ENCODE data around the gene RXFP4.
A peak's percentile ranks its signal among the peaks of the same experiment; 100 is the strongest.

Gene RXFP4

DNA sequence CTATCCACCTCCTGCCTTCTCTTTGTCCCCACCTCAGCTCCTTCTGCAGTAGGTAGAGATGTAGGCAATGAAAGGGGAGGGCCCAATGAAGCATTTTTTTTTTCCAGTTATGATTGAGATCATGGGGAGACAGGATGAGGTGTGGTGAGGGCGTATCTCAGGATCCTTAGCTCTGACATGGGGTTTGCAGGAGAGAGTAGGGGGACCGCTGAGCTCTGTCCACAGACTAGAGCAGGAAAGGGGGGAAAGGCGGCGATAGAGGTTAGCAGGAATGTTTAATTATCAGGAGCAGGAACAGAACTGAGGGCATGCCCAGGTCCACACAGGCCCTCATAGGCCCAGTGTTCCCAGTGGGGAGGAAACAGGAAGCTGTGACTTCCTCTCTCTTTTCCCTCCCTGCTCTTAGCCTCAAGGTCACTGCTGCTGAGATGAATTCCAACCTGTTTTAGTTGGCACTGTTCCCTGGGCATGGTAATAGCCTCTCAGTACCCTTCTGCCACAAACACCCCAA is 901 bp upstream of the RXFP4 start:
- H3K9ac ChIP-seq: peak overlapping the region; percentile 51; the same call in 1 of the 2 replicates
- TF ChIP-seq Cebpa-rat (IDR thresholded peaks at IDR 0.05): no peak
- H3K9me3 ChIP-seq: no peaks in the 10 kb centered on the region
- no peaks in the 10 kb centered on the region for H3K36me3 ChIP-seq
- H3K4me3 ChIP-seq: peak overlapping the region; percentile 21; the same call in 1 of the 2 replicates
- peak overlapping the region; percentile 55 for H3K27ac ChIP-seq
- peaks cover 16% of the 10 kb centered on the region for H4K20me1 ChIP-seq
- H3K4me2 ChIP-seq: peak overlapping the region; percentile 83
- no peaks in the 10 kb centered on the region for H3K27me3 ChIP-seq
- peaks cover 75% of the 10 kb centered on the region for H3K4me1 ChIP-seq

DNA sequence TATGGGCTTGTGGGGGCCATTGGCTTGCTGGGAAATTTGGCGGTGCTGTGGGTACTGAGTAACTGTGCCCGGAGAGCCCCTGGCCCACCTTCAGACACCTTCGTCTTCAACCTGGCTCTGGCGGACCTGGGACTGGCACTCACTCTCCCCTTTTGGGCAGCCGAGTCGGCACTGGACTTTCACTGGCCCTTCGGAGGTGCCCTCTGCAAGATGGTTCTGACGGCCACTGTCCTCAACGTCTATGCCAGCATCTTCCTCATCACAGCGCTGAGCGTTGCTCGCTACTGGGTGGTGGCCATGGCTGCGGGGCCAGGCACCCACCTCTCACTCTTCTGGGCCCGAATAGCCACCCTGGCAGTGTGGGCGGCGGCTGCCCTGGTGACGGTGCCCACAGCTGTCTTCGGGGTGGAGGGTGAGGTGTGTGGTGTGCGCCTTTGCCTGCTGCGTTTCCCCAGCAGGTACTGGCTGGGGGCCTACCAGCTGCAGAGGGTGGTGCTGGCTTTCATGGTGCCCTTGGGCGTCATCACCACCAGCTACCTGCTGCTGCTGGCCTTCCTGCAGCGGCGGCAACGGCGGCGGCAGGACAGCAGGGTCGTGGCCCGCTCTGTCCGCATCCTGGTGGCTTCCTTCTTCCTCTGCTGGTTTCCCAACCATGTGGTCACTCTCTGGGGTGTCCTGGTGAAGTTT is 550 bp downstream of the RXFP4 start:
- no peak for TF ChIP-seq Cebpa-rat (IDR thresholded peaks at IDR 0.05)
- Histone ChIP-seq H3K4me2 (peak overlapping the region; percentile 83), H3K27ac (peak overlapping the region; percentile 55)

DNA sequence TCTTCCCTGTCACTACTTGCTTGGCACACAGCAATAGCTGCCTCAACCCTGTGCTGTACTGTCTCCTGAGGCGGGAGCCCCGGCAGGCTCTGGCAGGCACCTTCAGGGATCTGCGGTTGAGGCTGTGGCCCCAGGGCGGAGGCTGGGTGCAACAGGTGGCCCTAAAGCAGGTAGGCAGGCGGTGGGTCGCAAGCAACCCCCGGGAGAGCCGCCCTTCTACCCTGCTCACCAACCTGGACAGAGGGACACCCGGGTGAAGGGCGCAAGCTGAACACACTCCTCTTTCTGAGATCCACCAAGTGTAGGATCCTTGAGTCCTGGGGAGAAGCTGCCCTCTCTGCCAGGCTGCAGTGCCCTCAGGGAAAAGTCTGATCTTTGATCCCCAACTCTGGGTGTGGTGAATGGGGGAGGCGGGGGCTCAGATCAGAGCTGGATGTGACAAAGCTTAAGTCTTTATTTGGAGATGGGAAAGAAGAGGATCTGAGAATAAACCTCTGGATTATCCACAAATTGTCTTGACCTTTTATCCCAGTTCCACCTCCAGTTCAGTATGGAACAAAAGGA is 1.2 kb downstream of the RXFP4 start:
- Histone ChIP-seq H3K27me3 (no peaks in the 10 kb centered on the region), H3K36me3 (peaks cover 13% of the 10 kb centered on the region), H3K9ac (peak overlapping the region; percentile 51; the same call in 1 of the 2 replicates), H3K9me3 (no peaks in the 10 kb centered on the region), H3K27ac (peak overlapping the region; percentile 55; the same call in 1 of the 2 replicates), H4K20me1 (peaks cover 37% of the 10 kb centered on the region), H3K4me2 (peak overlapping the region; percentile 83), H3K4me3 (no peak overlapping the region), H3K4me1 (peaks cover 96% of the 10 kb centered on the region)
- no peak for TF ChIP-seq Cebpa-rat (IDR thresholded peaks at IDR 0.05)

More for the DNA sequence above, 550 bp downstream of the RXFP4 start:
- peaks cover 89% of the 10 kb centered on the region for H3K4me1 ChIP-seq
- H3K36me3 ChIP-seq: peaks cover 7% of the 10 kb centered on the region
- H3K27me3 ChIP-seq: no peaks in the 10 kb centered on the region
- no peaks in the 10 kb centered on the region for H3K9me3 ChIP-seq
- H3K9ac ChIP-seq: peak overlapping the region; percentile 51
- H3K4me3 ChIP-seq: no peak overlapping the region
- H4K20me1 ChIP-seq: peaks cover 30% of the 10 kb centered on the region

DNA sequence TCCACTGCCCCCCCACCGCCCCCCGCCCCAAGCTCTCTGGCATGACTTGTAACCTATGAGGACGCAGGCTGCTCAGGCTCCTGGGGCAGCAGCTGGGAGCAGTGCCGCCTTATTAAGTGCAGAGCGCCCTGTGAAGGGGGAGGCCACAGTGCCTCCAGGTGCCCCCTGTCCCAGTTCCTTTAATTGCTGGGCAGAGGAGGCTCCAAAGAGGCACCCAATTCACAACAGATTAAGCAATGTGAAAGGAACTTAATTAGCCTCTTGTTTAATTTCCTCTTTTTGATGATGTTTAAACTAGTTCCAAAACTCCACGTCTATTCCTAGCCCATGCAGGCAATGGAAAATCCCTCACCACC is 3.0 kb downstream of the RXFP4 start:
- Histone ChIP-seq H3K4me3 (no peak overlapping the region), H4K20me1 (peaks cover 54% of the 10 kb centered on the region), H3K9me3 (no peaks in the 10 kb centered on the region), H3K27ac (peak overlapping the region; percentile 78), H3K4me2 (peak overlapping the region; percentile 96), H3K4me1 (peaks cover 100% of the 10 kb centered on the region), H3K9ac (no peak overlapping the region; the same call in 1 of the 2 replicates), H3K27me3 (no peaks in the 10 kb centered on the region), H3K36me3 (peaks cover 31% of the 10 kb centered on the region)
- TF ChIP-seq Cebpa-rat (IDR thresholded peaks at IDR 0.05): no peak

DNA sequence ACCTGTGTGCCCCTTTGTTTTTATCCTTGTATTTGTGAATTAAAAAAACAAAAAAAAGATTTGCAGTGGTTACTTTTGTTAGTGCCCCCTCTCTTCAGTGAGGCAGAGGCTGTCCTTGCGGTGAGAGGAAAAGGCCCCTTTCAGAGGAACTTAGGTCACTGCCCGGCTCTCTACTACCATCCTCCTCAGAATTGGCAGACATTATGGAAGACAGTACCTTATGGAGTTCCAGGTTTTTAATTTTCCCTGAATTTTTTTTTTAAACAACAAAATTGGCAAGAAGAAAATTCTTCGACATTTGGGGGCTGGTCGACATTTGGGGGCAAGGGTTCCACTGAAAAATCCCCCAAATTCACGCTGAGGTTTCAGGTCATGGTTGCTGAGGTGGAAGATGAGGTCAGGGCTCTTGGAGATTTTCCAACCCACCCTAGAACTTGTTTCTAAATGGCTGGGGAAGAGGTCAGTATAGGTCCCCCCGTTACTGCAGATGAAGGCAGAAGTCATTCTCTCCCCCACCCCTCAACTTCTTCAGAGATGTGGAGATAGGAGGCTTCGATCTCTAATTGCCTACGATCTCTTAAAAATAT is 5.3 kb downstream of the RXFP4 start:
- Histone ChIP-seq H3K36me3 (peaks cover 54% of the 10 kb centered on the region), H3K9me3 (no peaks in the 10 kb centered on the region), H3K4me2 (peak overlapping the region; percentile 96), H4K20me1 (peaks cover 78% of the 10 kb centered on the region), H3K4me1 (peaks cover 80% of the 10 kb centered on the region), H3K27ac (peak overlapping the region; percentile 78), H3K9ac (peak overlapping the region; percentile 58; the same call in 1 of the 2 replicates), H3K4me3 (0 out of 2 replicates have a peak overlapping the region, but pooled peaks have one; percentile 54), H3K27me3 (no peaks in the 10 kb centered on the region)
- no peak for TF ChIP-seq Cebpa-rat (IDR thresholded peaks at IDR 0.05)

DNA sequence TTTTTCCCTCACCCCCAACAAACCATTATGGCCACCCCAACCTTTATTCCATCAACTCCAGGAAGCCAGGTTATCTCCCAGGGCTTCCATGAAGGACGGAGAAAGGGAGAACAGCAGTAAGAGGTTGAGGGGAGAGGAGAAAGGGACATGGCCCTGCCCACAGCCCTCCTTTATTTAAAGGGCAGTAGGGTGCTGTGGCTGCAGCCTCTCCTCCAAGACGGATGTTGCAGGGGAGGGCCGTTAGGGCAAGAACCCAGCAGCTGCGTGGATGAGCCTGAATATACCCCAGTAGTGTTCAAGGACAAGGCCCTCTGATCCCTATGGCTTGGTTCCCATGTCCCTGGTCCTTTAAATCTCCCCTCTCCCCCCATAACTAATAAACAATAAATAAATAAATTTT is 5.9 kb downstream of the RXFP4 start:
- peak overlapping the region; percentile 78 for H3K27ac ChIP-seq
- no peak overlapping the region for H3K4me3 ChIP-seq
- peaks cover 79% of the 10 kb centered on the region for H3K4me1 ChIP-seq
- H3K36me3 ChIP-seq: peaks cover 60% of the 10 kb centered on the region
- H3K9me3 ChIP-seq: no peaks in the 10 kb centered on the region
- H4K20me1 ChIP-seq: peaks cover 83% of the 10 kb centered on the region
- H3K9ac ChIP-seq: peak overlapping the region; percentile 58; the same call in 1 of the 2 replicates
- H3K27me3 ChIP-seq: no peaks in the 10 kb centered on the region
- H3K4me2 ChIP-seq: peak overlapping the region; percentile 96
- TF ChIP-seq Cebpa-rat (IDR thresholded peaks at IDR 0.05): no peak

DNA sequence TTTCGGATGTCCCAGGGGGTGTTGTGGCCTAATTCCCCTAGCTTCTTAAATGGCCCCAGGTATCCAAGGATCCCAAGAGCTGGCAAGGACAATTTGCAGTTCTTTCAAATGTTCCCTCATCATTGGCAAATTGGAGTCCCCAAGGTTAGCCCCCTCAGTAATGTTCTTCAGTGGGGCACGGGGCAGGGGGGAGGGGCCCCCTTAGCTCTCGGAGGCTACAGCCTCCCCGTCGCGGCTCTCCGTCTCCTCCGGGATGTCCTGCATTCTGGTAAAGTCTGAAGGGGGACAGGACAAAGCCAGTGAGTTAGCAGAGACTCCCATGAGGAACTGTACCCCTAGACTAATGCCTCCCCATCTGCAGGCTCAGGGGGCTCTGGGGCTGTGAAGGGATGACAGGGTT is 6.3 kb downstream of the RXFP4 start:
- Histone ChIP-seq H3K9me3 (no peaks in the 10 kb centered on the region), H3K4me1 (peaks cover 75% of the 10 kb centered on the region), H3K4me2 (peak overlapping the region; percentile 96), H3K4me3 (no peak overlapping the region), H3K27ac (peak overlapping the region; percentile 78), H3K27me3 (no peaks in the 10 kb centered on the region), H3K9ac (peak overlapping the region; percentile 58; the same call in 1 of the 2 replicates), H3K36me3 (peaks cover 64% of the 10 kb centered on the region), H4K20me1 (peaks cover 88% of the 10 kb centered on the region)
- TF ChIP-seq Cebpa-rat (IDR thresholded peaks at IDR 0.05): no peak

DNA sequence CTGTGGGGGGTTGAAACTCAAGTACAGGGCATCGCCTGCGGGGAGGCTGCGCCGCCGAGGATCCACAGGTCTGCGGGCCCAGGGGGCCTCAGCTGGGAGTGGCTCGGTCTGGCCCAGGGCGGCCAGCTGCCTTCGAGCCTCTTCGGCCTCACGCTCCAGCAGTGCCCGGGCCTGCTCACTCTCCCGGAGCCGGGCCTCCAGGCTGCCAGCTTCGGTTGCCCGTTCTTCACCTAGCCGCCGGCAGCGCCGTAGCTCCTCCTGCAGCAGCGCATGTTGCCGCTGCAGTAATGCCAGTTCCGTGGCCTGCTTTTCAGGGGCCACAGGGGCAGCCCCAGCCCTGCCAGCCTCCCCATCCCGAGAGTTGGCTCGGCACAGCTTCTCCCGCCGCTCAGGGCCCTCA is 9.4 kb downstream of the RXFP4 start:
- H3K4me3 ChIP-seq: no peak overlapping the region
- no peaks in the 10 kb centered on the region for H3K9me3 ChIP-seq
- H3K9ac ChIP-seq: no peak overlapping the region
- no peaks in the 10 kb centered on the region for H3K27me3 ChIP-seq
- H3K4me1 ChIP-seq: peaks cover 44% of the 10 kb centered on the region
- H3K4me2 ChIP-seq: no peak overlapping the region
- H3K27ac ChIP-seq: no peak overlapping the region
- H4K20me1 ChIP-seq: peaks cover 98% of the 10 kb centered on the region
- TF ChIP-seq Cebpa-rat (IDR thresholded peaks at IDR 0.05): no peak
- H3K36me3 ChIP-seq: peaks cover 95% of the 10 kb centered on the region

DNA sequence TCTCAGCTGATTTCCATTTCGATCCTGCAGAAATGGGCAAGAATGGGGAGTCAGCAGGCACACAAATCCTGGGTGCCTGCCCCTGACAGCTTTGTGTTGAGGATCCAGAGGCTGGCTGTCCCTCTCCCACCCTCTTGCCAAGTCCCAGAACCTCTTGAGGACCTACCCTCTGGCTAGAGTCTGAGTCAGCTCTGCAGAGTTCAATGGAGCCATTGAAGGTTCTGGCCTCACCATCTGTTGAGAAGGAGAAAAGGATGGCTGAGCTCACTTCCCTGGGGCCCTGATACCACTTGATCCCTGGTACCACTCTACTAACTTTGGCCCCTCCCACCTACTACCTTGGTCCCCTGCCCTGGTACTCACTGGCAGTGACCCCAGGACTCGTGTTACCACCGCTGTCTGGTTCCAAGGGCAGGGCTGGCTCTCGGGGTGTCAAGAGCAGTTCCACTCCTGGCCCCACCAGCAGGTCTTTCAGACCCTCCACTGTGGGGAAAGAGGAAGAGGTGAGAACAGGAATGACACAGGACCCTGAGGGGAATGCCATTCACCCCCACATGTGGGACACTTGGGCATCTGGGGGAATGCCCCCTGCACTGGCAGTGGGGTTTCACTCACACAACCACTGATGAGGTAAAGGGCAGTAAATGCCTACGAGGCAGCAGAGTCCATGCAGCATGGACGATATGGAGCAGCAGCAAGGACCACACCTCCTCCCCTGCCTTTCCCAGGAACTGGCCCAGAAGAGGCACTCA is 10.5 kb downstream of the RXFP4 start:
- H3K36me3 ChIP-seq: peaks cover 100% of the 10 kb centered on the region
- TF ChIP-seq Cebpa-rat (IDR thresholded peaks at IDR 0.05): no peak
- no peak overlapping the region for H3K27ac ChIP-seq
- H3K4me1 ChIP-seq: peaks cover 33% of the 10 kb centered on the region
- peaks cover 98% of the 10 kb centered on the region for H4K20me1 ChIP-seq
- no peak overlapping the region for H3K4me2 ChIP-seq
- no peak overlapping the region for H3K9ac ChIP-seq
- no peaks in the 10 kb centered on the region for H3K27me3 ChIP-seq
- H3K4me3 ChIP-seq: no peak overlapping the region
- H3K9me3 ChIP-seq: no peaks in the 10 kb centered on the region

Measured in BLaER1 (cell line).